GM23338 (cell line): Measurements from ENCODE around the gene TNNI3. TPM values are rescaled to one million over a fixed set of nuclear protein-coding genes. Genes with fewer than 3 reads are reported as not detected.
A peak's percentile ranks its signal among the peaks of the same experiment; 100 is the strongest.

Experiments used
- ATAC-seq: fragments of 200-7000 bp; cut with Tn5 transposase; 3 replicates; pipeline ENCODE4 v1.9.1; 2020
- DNase-seq: peaks from one replicate; pipeline ENCODE4 v3.0.0-alpha.2; 2015; ENCODE audit warnings: low spot score
- H2AFZ ChIP-seq: fragments of 200-600 bp; sonication (generic); 2 replicates; pipeline ENCODE4 v1.8.0; 2016; ENCODE audit warnings: antibody characterized with exemption, mild to moderate bottlenecking, moderate library complexity
- H3F3A ChIP-seq: fragments of 200-600 bp; sonication (generic); replicated peaks from 2 replicates; pipeline ENCODE4 v1.8.0; 2017; ENCODE audit warnings: antibody characterized with exemption, mixed run types, low read depth
- H3K27ac ChIP-seq: fragments of 200-600 bp; sonication (generic); 2 replicates; pipeline ENCODE4 v1.6.1; 2016; ENCODE audit warnings: low read depth
- H3K27me3 ChIP-seq: fragments of 200-600 bp; sonication (generic); 2 replicates; pipeline ENCODE4 v1.8.0; 2016; ENCODE audit warnings: mild to moderate bottlenecking, mixed run types, moderate library complexity; ENCODE audit not compliant: insufficient read depth
- H3K36me3 ChIP-seq: fragments of 200-600 bp; sonication (generic); 2 replicates; pipeline ENCODE4 v1.8.0; 2016; ENCODE audit warnings: mild to moderate bottlenecking; ENCODE audit not compliant: insufficient read depth
- H3K4me1 ChIP-seq: fragments of 200-600 bp; sonication (generic); 2 replicates; pipeline ENCODE4 v1.8.0; 2016; ENCODE audit warnings: mild to moderate bottlenecking, moderate library complexity; ENCODE audit not compliant: insufficient read depth
- H3K4me2 ChIP-seq: fragments of 200-600 bp; sonication (generic); 2 replicates; pipeline ENCODE4 v1.7.1; 2017; ENCODE audit warnings: mixed run types
- H3K4me3 ChIP-seq: fragments of 200-600 bp; sonication (generic); 2 replicates; pipeline ENCODE4 v1.6.1; 2016; ENCODE audit warnings: mixed run types
- H3K79me2 ChIP-seq: fragments of 200-600 bp; sonication (generic); replicated peaks from 2 replicates; pipeline ENCODE4 v1.8.0; 2017; ENCODE audit warnings: mild to moderate bottlenecking; ENCODE audit not compliant: insufficient read depth
- H3K9me2 ChIP-seq: fragments of 200-600 bp; sonication (generic); 2 replicates; pipeline ENCODE4 v1.8.0; 2017; ENCODE audit not compliant: insufficient read depth
- H4K20me1 ChIP-seq: fragments of 200-600 bp; sonication (generic); replicated peaks from 2 replicates; pipeline ENCODE4 v1.8.0; 2017; ENCODE audit warnings: mild to moderate bottlenecking; ENCODE audit not compliant: insufficient read depth
- H3K27ac Mint-ChIP-seq: 2 replicates; pipeline ENCODE4 v1.8.0; 2020; ENCODE audit warnings: inconsistent platforms, mild to moderate bottlenecking, moderate library complexity, mixed read lengths
- H3K27me3 Mint-ChIP-seq: 3 replicates; pipeline ENCODE4 v1.8.0; 2022; ENCODE audit warnings: low read depth, mild to moderate bottlenecking, moderate library complexity, mixed read lengths, inconsistent platforms; ENCODE audit not compliant: insufficient read depth, poor library complexity
- H3K36me3 Mint-ChIP-seq: 3 replicates; pipeline ENCODE4 v1.8.0; 2021; ENCODE audit warnings: low read depth, mild to moderate bottlenecking, inconsistent platforms, moderate library complexity, mixed read lengths
- H3K4me1 Mint-ChIP-seq: 3 replicates; pipeline ENCODE4 v1.8.0; 2020; ENCODE audit warnings: mild to moderate bottlenecking, inconsistent platforms, mixed read lengths
- H3K4me3 Mint-ChIP-seq: 3 replicates; pipeline ENCODE4 v1.8.0; 2021; ENCODE audit warnings: moderate library complexity, mild to moderate bottlenecking, inconsistent platforms, mixed read lengths
- H3K9me3 Mint-ChIP-seq: 3 replicates; pipeline ENCODE4 v1.8.0; 2020; ENCODE audit warnings: moderate library complexity, mild to moderate bottlenecking, inconsistent platforms, mixed read lengths
- CREB1 ChIP-seq: fragments of 250-450 bp; sonication (Bioruptor Pico); IDR thresholded peaks from 2 replicates; pipeline ENCODE4 v1.5.0; 2020; ENCODE audit warnings: low read depth, mild to moderate bottlenecking, moderate library complexity
- CTCF ChIP-seq, 2 experiments: fragments of 200-600 bp in 1 of 2; sonication (generic) in 1 of 2; conservative IDR thresholded peaks; 2 replicates each; pipeline versions ENCODE4 v1.5.1 to v1.6.1; 2016 to 2017; ENCODE audit warnings: antibody characterized with exemption in 2 of 2, low read depth in 2 of 2, mild to moderate bottlenecking in 2 of 2, moderate library complexity in 1 of 2
- ETS1 ChIP-seq: IDR thresholded peaks from 2 replicates; pipeline ENCODE4 v1.6.1; 2016; ENCODE audit warnings: antibody characterized with exemption
- EZH2 ChIP-seq: fragments of 200-600 bp; sonication (generic); IDR thresholded peaks from one replicate; pipeline ENCODE4 v1.8.0; 2017; ENCODE audit warnings: antibody characterized with exemption, mild to moderate bottlenecking, low read depth; ENCODE audit not compliant: unreplicated experiment
- EZH2phosphoT487 ChIP-seq: fragments of 200-600 bp; sonication (generic); IDR thresholded peaks from one replicate; pipeline ENCODE4 v1.8.1; 2018; ENCODE audit warnings: antibody characterized with exemption; ENCODE audit not compliant: unreplicated experiment
- JUNB ChIP-seq: IDR thresholded peaks from one replicate; pipeline ENCODE4 v1.6.1; 2016; ENCODE audit warnings: antibody characterized with exemption; ENCODE audit not compliant: unreplicated experiment
- NANOG ChIP-seq: IDR thresholded peaks from 2 replicates; pipeline ENCODE4 v1.6.1; 2016; ENCODE audit warnings: antibody characterized with exemption, borderline replicate concordance
- POLR2AphosphoS5 ChIP-seq: IDR thresholded peaks from 2 replicates; pipeline ENCODE4 v1.6.1; 2016; ENCODE audit warnings: antibody characterized with exemption, low read depth
- STAT1 ChIP-seq: IDR thresholded peaks from one replicate; pipeline ENCODE4 v1.6.1; 2016; ENCODE audit warnings: antibody characterized with exemption; ENCODE audit not compliant: unreplicated experiment
- ZNF114 ChIP-seq: fragments of 250-450 bp; sonication (Bioruptor Pico); IDR thresholded peaks from 2 replicates; pipeline ENCODE4 v1.5.0; 2020; ENCODE audit warnings: mild to moderate bottlenecking, moderate library complexity
- ZNF331 ChIP-seq: fragments of 250-450 bp; sonication (Bioruptor Pico); IDR thresholded peaks from 2 replicates; pipeline ENCODE4 v1.5.0; 2020; ENCODE audit warnings: low read depth, mild to moderate bottlenecking, moderate library complexity
- ZNF462 ChIP-seq: fragments of 250-450 bp; sonication (Bioruptor Pico); IDR thresholded peaks from 2 replicates; pipeline ENCODE4 v1.5.0; 2020; ENCODE audit warnings: mild to moderate bottlenecking, moderate library complexity
- polyA plus RNA-seq: library from polyadenylated mRNA; unstranded; fragments of >200 nt; fragmentation: Nextera tagmentation; extraction: Ambion mirVana; gene quantifications from 2 replicates; pipeline ENCODE4 v1.2.1, GENCODE V29; 2016
- total RNA-seq: library from RNA; depleted of rRNA; stranded (reverse); fragments of >200 nt; shearing (Covaris generic); gene quantifications from 2 replicates; pipeline ENCODE4 v1.2.3, GENCODE V29; 2014
- TF ChIP-seq, protein P1 (sequence below): IDR thresholded peaks from one replicate; pipeline ENCODE4 v1.6.1; 2018; ENCODE audit warnings: antibody characterized with exemption; ENCODE audit not compliant: unreplicated experiment

Gene TNNI3
- total and polyA plus RNA-seq, 2 experiments from 2014 or later = 21.5 to 150 TPM

GRCh38 chr19:55137915-55138314, 19.6 kb downstream of the TNNI3 start:
- DNase-seq = no peak
- H3K27ac ChIP-seq = no peak overlapping the region
- no peaks in the 10 kb centered on the region; the same call in 1 of the 2 replicates for H3K36me3 ChIP-seq
- H3K79me2 ChIP-seq = no peaks in the 10 kb centered on the region
- no peaks in the 10 kb centered on the region; the same call in 2 of the 3 replicates for H3K9me3 Mint-ChIP-seq
- H3F3A ChIP-seq = peaks cover 11% of the 10 kb centered on the region; the same call in 1 of the 2 replicates
- peak; percentile 8 for ATAC-seq
- H3K4me3 Mint-ChIP-seq = no peak overlapping the region
- H3K9me2 ChIP-seq = no peaks in the 10 kb centered on the region
- H3K4me2 ChIP-seq = no peak overlapping the region
- no peak for TF ChIP-seq ZNF462 (CRISPR knock-in tag)
- no peak for TF ChIP-seq CREB1 (CRISPR knock-in tag)
- no peak for TF ChIP-seq NANOG
- no peak for TF ChIP-seq EZH2
- TF ChIP-seq ZNF331 (CRISPR knock-in tag) = no peak
- no peak for TF ChIP-seq CTCF (conservative IDR thresholded peaks at IDR 0.05; ENCODE audit: low read depth in 2 of 2)
- TF ChIP-seq, protein P1, sequence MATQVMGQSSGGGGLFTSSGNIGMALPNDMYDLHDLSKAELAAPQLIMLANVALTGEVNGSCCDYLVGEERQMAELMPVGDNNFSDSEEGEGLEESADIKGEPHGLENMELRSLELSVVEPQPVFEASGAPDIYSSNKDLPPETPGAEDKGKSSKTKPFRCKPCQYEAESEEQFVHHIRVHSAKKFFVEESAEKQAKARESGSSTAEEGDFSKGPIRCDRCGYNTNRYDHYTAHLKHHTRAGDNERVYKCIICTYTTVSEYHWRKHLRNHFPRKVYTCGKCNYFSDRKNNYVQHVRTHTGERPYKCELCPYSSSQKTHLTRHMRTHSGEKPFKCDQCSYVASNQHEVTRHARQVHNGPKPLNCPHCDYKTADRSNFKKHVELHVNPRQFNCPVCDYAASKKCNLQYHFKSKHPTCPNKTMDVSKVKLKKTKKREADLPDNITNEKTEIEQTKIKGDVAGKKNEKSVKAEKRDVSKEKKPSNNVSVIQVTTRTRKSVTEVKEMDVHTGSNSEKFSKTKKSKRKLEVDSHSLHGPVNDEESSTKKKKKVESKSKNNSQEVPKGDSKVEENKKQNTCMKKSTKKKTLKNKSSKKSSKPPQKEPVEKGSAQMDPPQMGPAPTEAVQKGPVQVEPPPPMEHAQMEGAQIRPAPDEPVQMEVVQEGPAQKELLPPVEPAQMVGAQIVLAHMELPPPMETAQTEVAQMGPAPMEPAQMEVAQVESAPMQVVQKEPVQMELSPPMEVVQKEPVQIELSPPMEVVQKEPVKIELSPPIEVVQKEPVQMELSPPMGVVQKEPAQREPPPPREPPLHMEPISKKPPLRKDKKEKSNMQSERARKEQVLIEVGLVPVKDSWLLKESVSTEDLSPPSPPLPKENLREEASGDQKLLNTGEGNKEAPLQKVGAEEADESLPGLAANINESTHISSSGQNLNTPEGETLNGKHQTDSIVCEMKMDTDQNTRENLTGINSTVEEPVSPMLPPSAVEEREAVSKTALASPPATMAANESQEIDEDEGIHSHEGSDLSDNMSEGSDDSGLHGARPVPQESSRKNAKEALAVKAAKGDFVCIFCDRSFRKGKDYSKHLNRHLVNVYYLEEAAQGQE = no peak
- no peak for TF ChIP-seq ETS1
- TF ChIP-seq ZNF114 (CRISPR knock-in tag) = no peak
- no peak for TF ChIP-seq JUNB
- no peak for TF ChIP-seq STAT1
- no peak for TF ChIP-seq POLR2AphosphoS5
- TF ChIP-seq EZH2phosphoT487 = no peak
- peaks cover 13% of the 10 kb centered on the region for H3K27me3 Mint-ChIP-seq
- peaks cover 8% of the 10 kb centered on the region; the same call in 1 of the 2 replicates for H3K4me1 ChIP-seq
- no peaks in the 10 kb centered on the region; the same call in none of the 2 replicates for H4K20me1 ChIP-seq
- no peak overlapping the region for H3K4me3 ChIP-seq
- H3K4me1 Mint-ChIP-seq = peaks cover 20% of the 10 kb centered on the region
- no peak overlapping the region for H2AFZ ChIP-seq
- H3K27me3 ChIP-seq = peaks cover 7% of the 10 kb centered on the region; the same call in 1 of the 2 replicates
- H3K36me3 Mint-ChIP-seq = peaks cover 21% of the 10 kb centered on the region
- H3K27ac Mint-ChIP-seq = no peak overlapping the region
